Activated naive CD8-positive, alpha-beta T cell treated with anti-CD3 and anti-CD28 coated beads, Interleukin-2, amount 50 U/mL, for 24 hours (primary cell): ENCODE results near the gene TBRG1.

ENCODE experiments used
- ATAC-seq: fragments of 150-1000 bp; cut with Tn5 transposase; one replicate; pipeline ENCODE4 v1.10.0; 2021
- DNase-seq: peaks from one replicate; pipeline ENCODE4 v3.0.0; 2021
- H3K27ac Mint-ChIP-seq: one replicate; pipeline ENCODE4 v1.8.0; 2021; ENCODE audit warnings: mild to moderate bottlenecking, mixed read lengths
- H3K27me3 Mint-ChIP-seq: one replicate; pipeline ENCODE4 v1.8.0; 2021; ENCODE audit warnings: mixed read lengths
- H3K36me3 Mint-ChIP-seq: one replicate; pipeline ENCODE4 v1.8.0; 2021; ENCODE audit warnings: low read depth, mixed read lengths
- H3K4me1 Mint-ChIP-seq: one replicate; pipeline ENCODE4 v1.8.0; 2021; ENCODE audit warnings: mixed read lengths
- H3K4me3 Mint-ChIP-seq: one replicate; pipeline ENCODE4 v1.8.0; 2021; ENCODE audit warnings: mild to moderate bottlenecking, moderate library complexity, mixed read lengths
- H3K9me3 Mint-ChIP-seq: one replicate; pipeline ENCODE4 v1.8.0; 2021; ENCODE audit warnings: mixed read lengths

The TBRG1 gene

DNA sequence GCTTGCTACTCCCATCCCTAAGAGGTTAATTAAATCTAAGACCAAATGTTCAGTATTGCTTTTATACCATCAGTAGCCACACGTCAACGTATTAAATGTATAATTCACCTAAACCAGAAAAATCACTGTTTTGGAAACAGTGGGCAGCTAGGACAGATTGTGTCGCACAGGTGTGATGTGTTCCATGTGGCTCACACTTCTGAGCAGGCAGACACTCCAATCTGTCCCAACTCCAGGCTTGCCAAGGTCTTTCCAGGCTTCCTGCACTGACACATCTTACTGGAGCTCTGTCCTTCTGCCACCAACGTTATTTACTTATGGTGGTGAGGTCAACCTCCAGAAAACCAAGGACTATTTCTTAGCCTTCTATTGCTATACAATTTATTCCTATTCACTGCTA is 39.4 kb downstream of the TBRG1 start:
- Mint-ChIP-seq H3K36me3 (peaks cover 2% of the 10 kb centered on the region), H3K4me3 (no peak overlapping the region), H3K27ac (no peak overlapping the region), H3K4me1 (no peaks in the 10 kb centered on the region), H3K27me3 (no peaks in the 10 kb centered on the region), H3K9me3 (no peaks in the 10 kb centered on the region)
- ATAC-seq, result no peak
- no peak for DNase-seq

GRCh38 chr11:124663861-124664260 is 41.2 kb downstream of the TBRG1 start:
- Mint-ChIP-seq H3K27me3 (no peaks in the 10 kb centered on the region), H3K27ac (no peak overlapping the region), H3K4me1 (no peaks in the 10 kb centered on the region), H3K9me3 (no peaks in the 10 kb centered on the region), H3K36me3 (peaks cover 2% of the 10 kb centered on the region), H3K4me3 (no peak overlapping the region)
- ATAC-seq, result no peak
- no peak for DNase-seq

- H3K4me3 Mint-ChIP-seq, result no peak overlapping the region
- ATAC-seq (no peak), DNase-seq (no peak)
- no peak overlapping the region for H3K27ac Mint-ChIP-seq
- H3K36me3 Mint-ChIP-seq, result peaks cover 5% of the 10 kb centered on the region
- H3K4me1 Mint-ChIP-seq, result peaks cover 17% of the 10 kb centered on the region
- no peaks in the 10 kb centered on the region for H3K9me3 Mint-ChIP-seq
- H3K27me3 Mint-ChIP-seq, result no peaks in the 10 kb centered on the region
Measured at GRCh38 chr11:124667601-124668000, 44.9 kb downstream of the TBRG1 start.

DNA sequence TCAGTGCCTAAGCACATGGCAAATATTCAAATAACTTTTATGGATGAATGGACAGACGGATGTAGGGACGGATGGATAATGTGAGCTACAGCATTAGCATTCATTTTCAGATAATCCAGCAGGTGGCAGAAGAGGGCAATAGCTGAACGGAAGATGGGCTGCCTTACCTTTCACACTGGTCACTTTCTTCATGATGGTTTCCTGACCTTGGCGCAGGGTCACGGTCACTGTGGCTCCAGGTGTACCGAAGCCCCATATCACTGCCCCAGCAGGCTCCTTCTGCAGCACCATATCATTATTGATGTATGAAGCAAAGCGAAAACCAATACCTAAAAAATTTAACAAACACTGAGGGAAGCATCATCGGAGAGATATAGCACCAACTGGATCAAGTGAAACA is 46.5 kb downstream of the TBRG1 start:
- H3K36me3 Mint-ChIP-seq, result peaks cover 5% of the 10 kb centered on the region
- H3K27ac Mint-ChIP-seq, result no peak overlapping the region
- ATAC-seq (no peak), DNase-seq (peak; percentile 43)
- no peak overlapping the region for H3K4me3 Mint-ChIP-seq
- H3K4me1 Mint-ChIP-seq, result peaks cover 28% of the 10 kb centered on the region
- peaks cover 2% of the 10 kb centered on the region for H3K27me3 Mint-ChIP-seq
- H3K9me3 Mint-ChIP-seq, result no peaks in the 10 kb centered on the region

DNA sequence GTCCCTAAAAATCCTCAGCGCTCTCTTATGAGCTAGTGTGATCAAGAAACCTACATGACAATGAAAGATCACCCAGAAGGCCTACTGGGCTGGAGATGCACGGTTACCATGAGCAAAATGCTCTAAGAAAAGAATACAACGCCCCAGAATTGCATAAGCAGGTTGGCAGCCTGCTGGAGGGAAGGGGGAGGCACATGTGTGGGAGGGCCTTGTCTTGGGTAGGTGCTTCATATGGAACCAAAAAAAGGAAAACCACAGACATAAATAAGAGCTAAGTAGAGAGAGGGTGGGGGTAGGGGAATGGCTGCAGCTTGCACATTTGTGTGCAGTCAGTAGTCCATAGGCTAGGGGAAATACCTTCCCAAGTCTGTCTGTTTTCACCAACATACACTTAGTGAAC is 48.1 kb downstream of the TBRG1 start:
- Mint-ChIP-seq H3K36me3 (peaks cover 5% of the 10 kb centered on the region), H3K27me3 (peaks cover 2% of the 10 kb centered on the region), H3K4me1 (peaks cover 35% of the 10 kb centered on the region), H3K9me3 (no peaks in the 10 kb centered on the region), H3K27ac (no peak overlapping the region), H3K4me3 (no peak overlapping the region)
- ATAC-seq (peak; percentile 3), DNase-seq (peak; percentile 10)

DNA sequence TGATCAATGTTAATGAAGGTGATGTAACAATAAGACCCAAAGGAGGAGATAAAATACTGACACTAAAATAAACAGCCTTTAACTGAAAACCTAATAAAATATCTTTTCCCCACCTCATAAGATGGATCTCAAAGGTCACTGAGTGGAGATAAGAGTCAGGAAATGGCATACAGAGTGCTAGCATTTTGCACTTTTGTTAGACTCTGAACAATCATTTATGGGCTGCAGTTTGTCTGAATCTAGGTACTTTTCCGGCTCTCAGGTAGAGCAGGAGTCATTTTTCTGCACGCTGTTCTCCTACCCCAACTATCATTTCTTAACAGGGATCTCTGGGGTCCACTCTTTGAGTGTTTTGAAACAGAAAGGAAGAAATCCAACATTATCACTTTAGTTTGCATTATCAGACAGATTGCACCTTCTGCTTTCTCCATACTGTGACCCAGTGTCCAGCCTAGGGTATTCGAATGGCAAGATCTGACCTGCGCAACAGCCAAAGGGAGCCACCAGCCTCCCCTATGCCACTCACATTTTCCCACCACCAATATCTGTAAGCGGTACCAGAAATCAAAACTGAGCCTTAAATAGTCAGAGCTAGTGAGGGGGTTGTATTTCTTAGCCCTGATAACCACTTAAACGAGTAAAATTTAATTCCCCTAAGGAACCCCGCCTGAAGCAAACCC is 50.0 kb downstream of the TBRG1 start:
- Mint-ChIP-seq H3K27ac (peak overlapping the region; percentile 30), H3K27me3 (peaks cover 2% of the 10 kb centered on the region), H3K9me3 (no peaks in the 10 kb centered on the region), H3K36me3 (peaks cover 5% of the 10 kb centered on the region), H3K4me3 (peak overlapping the region; percentile 84), H3K4me1 (peaks cover 35% of the 10 kb centered on the region)
- ATAC-seq (peak; percentile 2), DNase-seq (peak; percentile 2)

- peak within 1 kb of the TSS; percentile 84 for H3K4me3 Mint-ChIP-seq
- H3K9me3 Mint-ChIP-seq, result no peaks in the 10 kb centered on the region
- H3K27ac Mint-ChIP-seq, result peak within 1 kb of the TSS; percentile 92
- peaks cover 5% of the 10 kb centered on the region for H3K36me3 Mint-ChIP-seq
- DNase-seq (peak; percentile 92), ATAC-seq (peak; percentile 94)
- peaks cover 35% of the 10 kb centered on the region for H3K4me1 Mint-ChIP-seq
- peaks cover 2% of the 10 kb centered on the region for H3K27me3 Mint-ChIP-seq
Measured at GRCh38 chr11:124673333-124674167, 50.9 kb downstream of the TBRG1 start, which contains the start of the genes SIAE and SPA17. TSS of gene SIAE (minus strand) at chr11:124673739. CDS start at chr11:124673708, 31 bp downstream. TSS of gene SPA17 (plus strand) at chr11:124673904. CDS start at chr11:124675265, 1,361 bp downstream.

GRCh38 chr11:124674168-124674517 is 51.5 kb downstream of the TBRG1 start:
- peak overlapping the region; percentile 92 for H3K27ac Mint-ChIP-seq
- peaks cover 5% of the 10 kb centered on the region for H3K36me3 Mint-ChIP-seq
- no peak for DNase-seq
- no peaks in the 10 kb centered on the region for H3K9me3 Mint-ChIP-seq
- H3K27me3 Mint-ChIP-seq, result peaks cover 2% of the 10 kb centered on the region
- peaks cover 35% of the 10 kb centered on the region for H3K4me1 Mint-ChIP-seq
- no peak for ATAC-seq
- peak overlapping the region; percentile 84 for H3K4me3 Mint-ChIP-seq

DNA sequence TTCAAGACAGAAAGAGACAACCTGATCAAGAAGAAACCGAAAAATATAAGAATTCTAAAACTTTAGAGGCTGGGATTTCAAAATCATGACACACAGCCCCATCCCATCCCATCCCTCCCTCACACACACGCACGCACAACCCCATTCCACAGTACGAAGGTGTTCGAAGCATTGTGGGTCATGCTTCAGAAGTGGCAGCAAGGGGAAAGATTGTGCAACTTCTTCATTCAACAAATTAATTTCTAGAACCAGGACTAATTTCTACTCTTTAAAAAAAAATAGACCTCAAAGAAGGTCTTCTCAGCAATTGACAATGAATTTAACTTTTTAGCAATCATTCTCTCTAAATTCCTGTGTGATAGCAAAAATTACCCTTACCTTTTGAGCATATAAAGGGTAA is 51.9 kb downstream of the TBRG1 start:
- peaks cover 2% of the 10 kb centered on the region for H3K27me3 Mint-ChIP-seq
- no peak for ATAC-seq
- H3K4me1 Mint-ChIP-seq, result peaks cover 35% of the 10 kb centered on the region
- peak overlapping the region; percentile 92 for H3K27ac Mint-ChIP-seq
- peaks cover 5% of the 10 kb centered on the region for H3K36me3 Mint-ChIP-seq
- H3K9me3 Mint-ChIP-seq, result no peaks in the 10 kb centered on the region
- H3K4me3 Mint-ChIP-seq, result peak overlapping the region; percentile 84
- no peak for DNase-seq

DNA sequence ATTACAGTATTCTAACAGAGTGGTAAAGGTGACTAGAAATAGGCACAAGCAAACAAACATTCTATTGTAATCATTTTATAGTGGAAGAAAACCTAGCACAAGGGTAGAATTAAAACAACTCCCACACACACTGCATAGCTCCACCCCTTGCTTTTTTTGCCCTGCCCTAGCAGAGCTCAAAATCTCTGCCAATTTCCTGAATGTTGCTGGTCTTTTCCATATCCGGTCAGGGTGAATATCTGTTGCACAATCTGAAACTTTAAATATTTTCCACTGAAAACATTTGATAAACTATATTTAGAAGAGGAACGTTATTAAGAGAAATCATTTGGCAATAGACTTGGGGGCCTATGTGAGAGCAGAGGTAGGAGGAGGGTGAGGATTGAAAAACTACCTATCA is 53.7 kb downstream of the TBRG1 start:
- H3K27ac Mint-ChIP-seq, result no peak overlapping the region
- ATAC-seq (no peak), DNase-seq (no peak)
- no peaks in the 10 kb centered on the region for H3K9me3 Mint-ChIP-seq
- peaks cover 4% of the 10 kb centered on the region for H3K36me3 Mint-ChIP-seq
- no peak overlapping the region for H3K4me3 Mint-ChIP-seq
- H3K4me1 Mint-ChIP-seq, result peaks cover 26% of the 10 kb centered on the region
- H3K27me3 Mint-ChIP-seq, result peaks cover 2% of the 10 kb centered on the region

DNA sequence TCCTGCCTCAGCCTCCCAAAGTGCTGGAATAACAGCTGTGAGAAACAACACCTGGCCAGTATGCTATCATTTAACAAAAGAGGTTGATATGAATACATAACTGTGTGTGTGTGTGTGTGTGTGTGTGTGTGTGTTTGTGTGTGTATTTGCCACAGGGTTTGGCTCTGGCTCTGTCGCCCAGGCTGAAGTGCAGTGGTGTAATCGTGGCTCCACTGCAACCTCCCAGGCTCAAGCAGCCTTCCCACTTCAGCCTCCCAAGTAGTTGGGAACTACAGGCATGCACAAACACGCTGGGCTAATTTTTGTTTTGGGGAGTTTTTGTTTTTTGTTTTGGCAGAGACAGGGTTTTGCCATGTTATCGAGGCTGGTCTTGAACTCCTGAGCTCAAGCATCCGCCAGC is 55.8 kb downstream of the TBRG1 start:
- Mint-ChIP-seq H3K27ac (no peak overlapping the region), H3K27me3 (peaks cover 2% of the 10 kb centered on the region), H3K36me3 (peaks cover 8% of the 10 kb centered on the region), H3K4me1 (peaks cover 12% of the 10 kb centered on the region), H3K9me3 (peaks cover 14% of the 10 kb centered on the region), H3K4me3 (no peak overlapping the region)
- ATAC-seq (no peak), DNase-seq (no peak)

DNA sequence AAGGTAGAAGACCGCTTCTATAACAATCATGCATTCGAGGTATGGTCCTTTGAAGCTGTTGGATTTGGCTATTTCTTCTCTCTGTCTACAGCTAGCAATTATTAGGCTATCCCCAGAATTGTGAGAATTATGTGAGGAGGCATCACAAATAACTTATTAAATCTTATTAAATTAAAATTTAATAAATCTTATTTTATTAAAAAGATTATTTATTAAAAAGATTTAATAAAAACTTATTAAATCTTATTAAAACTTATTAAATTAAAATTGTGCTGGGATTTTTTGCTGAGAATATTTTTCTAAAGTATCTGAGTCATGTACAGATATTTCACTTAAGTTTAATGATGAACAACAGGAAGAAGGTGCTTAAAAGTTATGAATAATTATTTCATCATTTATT is 58.8 kb downstream of the TBRG1 start:
- no peak overlapping the region for H3K4me3 Mint-ChIP-seq
- H3K27me3 Mint-ChIP-seq, result no peaks in the 10 kb centered on the region
- DNase-seq (no peak), ATAC-seq (no peak)
- H3K27ac Mint-ChIP-seq, result no peak overlapping the region
- peaks cover 12% of the 10 kb centered on the region for H3K36me3 Mint-ChIP-seq
- no peaks in the 10 kb centered on the region for H3K4me1 Mint-ChIP-seq
- H3K9me3 Mint-ChIP-seq, result peaks cover 24% of the 10 kb centered on the region

DNA sequence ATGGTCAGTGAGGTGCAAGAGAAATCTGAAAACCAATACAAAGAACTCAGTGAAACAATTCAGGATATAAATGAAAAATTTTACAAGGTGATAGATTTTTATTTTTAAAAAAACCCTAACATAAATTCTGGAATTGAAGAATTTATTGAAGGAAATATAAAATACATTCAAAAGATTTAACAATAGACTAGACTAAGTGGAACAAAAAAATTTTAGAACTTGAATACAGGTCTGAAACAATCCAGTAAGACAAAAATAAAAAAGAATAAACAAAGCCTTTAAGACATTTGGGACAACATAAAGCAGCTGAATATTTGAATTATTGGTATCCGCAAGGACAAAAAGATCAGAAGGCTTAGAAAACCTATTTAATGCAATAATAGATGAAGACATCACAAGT is 59.8 kb downstream of the TBRG1 start:
- H3K36me3 Mint-ChIP-seq, result peaks cover 12% of the 10 kb centered on the region
- H3K27me3 Mint-ChIP-seq, result no peaks in the 10 kb centered on the region
- no peak overlapping the region for H3K27ac Mint-ChIP-seq
- peaks cover 32% of the 10 kb centered on the region for H3K9me3 Mint-ChIP-seq
- no peak for DNase-seq
- H3K4me1 Mint-ChIP-seq, result no peaks in the 10 kb centered on the region
- ATAC-seq, result no peak
- H3K4me3 Mint-ChIP-seq, result no peak overlapping the region
